COLO668 (cell line): ENCODE data around the gene LTBP2.

Experiments used
- DNase-seq: peaks from one replicate; lab custom pipeline; 2025; ENCODE audit not compliant: unreplicated experiment; lab: John Stamatoyannopoulos, UW

The LTBP2 gene

GRCh38 chr14:74638966-74639365 is 26.9 kb upstream of the LTBP2 start:
- DNase-seq: no peak

- DNase-seq: no peak
These were observed 26.0 kb upstream of the LTBP2 start for GRCh38 chr14:74638066-74638465.

- DNase-seq: no peak
These were observed 25.1 kb upstream of the LTBP2 start for GRCh38 chr14:74637178-74637550.

GRCh38 chr14:74636424-74637177 is 24.6 kb upstream of the LTBP2 start:
- no peak for DNase-seq

GRCh38 chr14:74635847-74636246 is 23.8 kb upstream of the LTBP2 start:
- DNase-seq: no peak

GRCh38 chr14:74634964-74635363 is 22.9 kb upstream of the LTBP2 start:
- peak; percentile 65 for DNase-seq

- DNase-seq: no peak
These were observed 22.4 kb upstream of the LTBP2 start for GRCh38 chr14:74634481-74634880.

GRCh38 chr14:74630881-74631690 is 19.0 kb upstream of the LTBP2 start:
- no peak for DNase-seq

GRCh38 chr14:74628418-74628817 is 16.4 kb upstream of the LTBP2 start:
- DNase-seq: no peak

GRCh38 chr14:74627076-74627475 is 15.0 kb upstream of the LTBP2 start:
- DNase-seq: no peak

GRCh38 chr14:74622257-74622656 is 10.2 kb upstream of the LTBP2 start:
- no peak for DNase-seq

GRCh38 chr14:74621556-74621955 is 9.5 kb upstream of the LTBP2 start:
- DNase-seq: no peak

GRCh38 chr14:74620923-74621322 is 8.9 kb upstream of the LTBP2 start:
- DNase-seq: no peak

- no peak for DNase-seq
These were observed 8.5 kb upstream of the LTBP2 start for GRCh38 chr14:74620497-74620921.

GRCh38 chr14:74619672-74620131 is 7.7 kb upstream of the LTBP2 start:
- DNase-seq: no peak

GRCh38 chr14:74618078-74618952 is 6.3 kb upstream of the LTBP2 start:
- DNase-seq: peak; percentile 20

GRCh38 chr14:74616996-74617700 is 5.1 kb upstream of the LTBP2 start:
- DNase-seq: no peak

- DNase-seq: no peak
These were observed 4.5 kb upstream of the LTBP2 start for GRCh38 chr14:74616507-74616906.

GRCh38 chr14:74615735-74616134 is 3.7 kb upstream of the LTBP2 start:
- no peak for DNase-seq
